ENCODE measurements around the gene OR1D2.
"Not testable (repeated sequence)": the region's sequence is repeated elsewhere in the genome, so short reads cannot be mapped to it uniquely, and the experiment has no call there.

DNA sequence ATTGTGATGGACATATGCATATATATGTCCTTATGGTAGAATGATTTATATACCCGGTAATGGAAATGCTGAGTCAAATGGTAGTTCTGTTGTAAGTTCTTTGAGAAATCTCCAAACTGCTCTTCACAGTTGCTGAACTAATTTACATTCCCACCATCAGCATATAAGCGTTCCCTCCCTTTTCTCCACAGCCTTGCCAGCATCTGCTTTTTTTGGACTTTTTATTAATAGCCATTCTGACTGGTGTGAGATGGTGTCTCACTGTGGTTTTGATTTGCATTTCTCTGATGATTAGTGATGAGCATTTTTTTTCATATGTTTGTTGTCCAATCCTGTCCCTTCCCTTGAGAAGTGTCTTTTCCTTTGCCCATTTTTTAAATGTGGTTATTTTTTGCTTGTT, 49.4 kb downstream of the OR1D2 start:
- TF ChIP-seq, protein P1, sequence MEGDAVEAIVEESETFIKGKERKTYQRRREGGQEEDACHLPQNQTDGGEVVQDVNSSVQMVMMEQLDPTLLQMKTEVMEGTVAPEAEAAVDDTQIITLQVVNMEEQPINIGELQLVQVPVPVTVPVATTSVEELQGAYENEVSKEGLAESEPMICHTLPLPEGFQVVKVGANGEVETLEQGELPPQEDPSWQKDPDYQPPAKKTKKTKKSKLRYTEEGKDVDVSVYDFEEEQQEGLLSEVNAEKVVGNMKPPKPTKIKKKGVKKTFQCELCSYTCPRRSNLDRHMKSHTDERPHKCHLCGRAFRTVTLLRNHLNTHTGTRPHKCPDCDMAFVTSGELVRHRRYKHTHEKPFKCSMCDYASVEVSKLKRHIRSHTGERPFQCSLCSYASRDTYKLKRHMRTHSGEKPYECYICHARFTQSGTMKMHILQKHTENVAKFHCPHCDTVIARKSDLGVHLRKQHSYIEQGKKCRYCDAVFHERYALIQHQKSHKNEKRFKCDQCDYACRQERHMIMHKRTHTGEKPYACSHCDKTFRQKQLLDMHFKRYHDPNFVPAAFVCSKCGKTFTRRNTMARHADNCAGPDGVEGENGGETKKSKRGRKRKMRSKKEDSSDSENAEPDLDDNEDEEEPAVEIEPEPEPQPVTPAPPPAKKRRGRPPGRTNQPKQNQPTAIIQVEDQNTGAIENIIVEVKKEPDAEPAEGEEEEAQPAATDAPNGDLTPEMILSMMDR (IDR thresholded peaks at IDR 0.05), result not testable (repeated sequence)
- TF ChIP-seq POLR2A (IDR thresholded peaks at IDR 0.05), result not testable (repeated sequence)
